ENCODE results near the gene SLC35E3.
"Not testable (repeated sequence)": the region's sequence is repeated elsewhere in the genome, so short reads cannot be mapped to it uniquely, and the experiment has no call there.

GRCh38 chr12:68819481-68819880 is 73.5 kb downstream of the SLC35E3 start:
- not testable (repeated sequence) for TF ChIP-seq YY1 (IDR thresholded peaks at IDR 0.05; ENCODE audit: insufficient read depth, insufficient read length); ZNF274 (IDR thresholded peaks at IDR 0.05; ENCODE audit: low read depth, low read length)
